ENCODE measurements around the gene STPG4.

The STPG4 gene

DNA sequence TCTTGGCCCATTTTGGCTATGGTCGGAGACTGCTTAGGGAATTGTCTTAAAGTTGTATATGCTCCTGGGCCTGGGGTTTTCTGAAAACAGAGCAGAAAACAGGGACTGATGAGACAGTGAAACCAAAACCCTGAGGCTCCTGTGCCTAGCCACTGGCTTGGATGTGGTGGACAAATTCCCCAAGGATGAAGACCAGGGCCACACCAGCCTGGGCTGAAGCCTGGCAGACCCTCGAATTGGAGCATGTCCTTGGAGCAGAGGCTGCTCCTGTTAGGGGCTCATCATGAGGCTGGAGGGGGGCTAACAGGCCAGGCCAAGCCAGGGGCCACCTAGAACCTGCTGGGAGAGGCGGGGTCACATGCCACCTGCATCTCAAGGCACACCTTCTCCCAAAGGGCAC, 68.1 kb downstream of the STPG4 start:
- Histone ChIP-seq H3K4me1 (ENCODE audit: control insufficient read depth, insufficient read depth, low read length) (no peaks in the 10 kb centered on the region), H3K27me3 (ENCODE audit: control insufficient read depth, insufficient read depth, low read length) (peaks cover 6% of the 10 kb centered on the region; the same call in 1 of the 2 replicates), H3K36me3 (ENCODE audit: control insufficient read depth, insufficient read depth, low read length) (no peaks in the 10 kb centered on the region), H3K27ac (ENCODE audit: low read depth, low read length) (no peak overlapping the region), H3K9ac (ENCODE audit: low read depth, low read length) (no peak overlapping the region), H3K9me3 (ENCODE audit: control insufficient read depth, insufficient read depth, low read length) (no peaks in the 10 kb centered on the region), H3K4me3 (ENCODE audit: low read depth, low read length) (no peak overlapping the region)

- Histone ChIP-seq H3K4me1 (ENCODE audit: control insufficient read depth, insufficient read depth, low read length) (no peaks in the 10 kb centered on the region), H3K27ac (ENCODE audit: low read depth, low read length) (no peak overlapping the region), H3K9me3 (ENCODE audit: control insufficient read depth, insufficient read depth, low read length) (no peaks in the 10 kb centered on the region), H3K4me3 (ENCODE audit: low read depth, low read length) (no peak overlapping the region), H3K9ac (ENCODE audit: low read depth, low read length) (no peak overlapping the region), H3K36me3 (ENCODE audit: control insufficient read depth, insufficient read depth, low read length) (no peaks in the 10 kb centered on the region), H3K27me3 (ENCODE audit: control insufficient read depth, insufficient read depth, low read length) (peaks cover 6% of the 10 kb centered on the region; the same call in 1 of the 2 replicates)
Observed at GRCh38 chr2:47086571-47086970, 68.5 kb downstream of the STPG4 start.

- Histone ChIP-seq H3K4me1 (ENCODE audit: control insufficient read depth, insufficient read depth, low read length) (no peaks in the 10 kb centered on the region), H3K36me3 (ENCODE audit: control insufficient read depth, insufficient read depth, low read length) (no peaks in the 10 kb centered on the region), H3K9me3 (ENCODE audit: control insufficient read depth, insufficient read depth, low read length) (no peaks in the 10 kb centered on the region), H3K27me3 (ENCODE audit: control insufficient read depth, insufficient read depth, low read length) (peaks cover 6% of the 10 kb centered on the region; the same call in 1 of the 2 replicates), H3K4me3 (ENCODE audit: low read depth, low read length) (no peak overlapping the region), H3K27ac (ENCODE audit: low read depth, low read length) (no peak overlapping the region), H3K9ac (ENCODE audit: low read depth, low read length) (no peak overlapping the region)
Observed at GRCh38 chr2:47086054-47086471, 69.0 kb downstream of the STPG4 start.

DNA sequence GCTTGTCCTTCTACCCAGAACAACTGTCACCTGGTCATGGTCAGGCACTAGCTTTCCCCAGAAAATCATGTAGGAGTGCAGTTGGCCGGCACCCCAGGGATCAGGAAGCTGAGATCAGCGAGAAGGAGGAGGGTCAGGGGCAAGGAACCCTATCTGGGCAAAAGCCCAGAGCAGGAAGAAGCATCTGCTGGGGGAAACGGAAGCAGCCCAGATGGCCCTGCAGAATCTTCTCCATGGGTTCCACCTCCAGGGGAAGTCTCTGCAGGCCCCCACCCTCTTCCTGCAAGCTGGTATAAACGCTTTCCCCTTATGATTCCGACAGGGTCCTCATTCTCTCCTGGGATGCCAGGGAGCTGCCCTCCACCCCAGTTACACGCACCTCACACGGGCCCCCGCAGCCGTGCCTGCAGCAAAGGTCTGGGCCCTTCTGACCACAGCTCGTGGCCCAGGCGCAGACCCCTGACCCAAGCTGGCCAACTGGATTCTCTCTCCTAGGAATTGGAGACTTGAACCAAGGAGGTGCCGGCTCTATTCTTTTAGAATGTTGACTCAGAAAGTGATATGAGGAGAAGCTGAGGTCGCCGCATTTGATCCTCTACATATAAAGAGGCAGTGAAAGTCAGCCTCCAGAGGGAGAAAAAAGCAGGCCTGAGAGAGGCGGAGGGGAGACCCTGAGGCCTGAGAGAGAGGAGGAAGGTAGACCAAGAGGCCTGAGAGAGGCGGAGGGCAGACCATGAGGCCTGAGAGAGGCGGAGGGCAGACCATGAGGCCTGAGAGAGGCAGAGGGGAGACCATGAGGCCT, 71.0 kb downstream of the STPG4 start:
- Histone ChIP-seq H3K9ac (ENCODE audit: low read depth, low read length) (no peak overlapping the region), H3K9me3 (ENCODE audit: control insufficient read depth, insufficient read depth, low read length) (no peaks in the 10 kb centered on the region), H3K36me3 (ENCODE audit: control insufficient read depth, insufficient read depth, low read length) (no peaks in the 10 kb centered on the region), H3K27me3 (ENCODE audit: control insufficient read depth, insufficient read depth, low read length) (no peaks in the 10 kb centered on the region), H3K4me1 (ENCODE audit: control insufficient read depth, insufficient read depth, low read length) (peaks cover 6% of the 10 kb centered on the region), H3K27ac (ENCODE audit: low read depth, low read length) (no peak overlapping the region), H3K4me3 (ENCODE audit: low read depth, low read length) (no peak overlapping the region)

DNA sequence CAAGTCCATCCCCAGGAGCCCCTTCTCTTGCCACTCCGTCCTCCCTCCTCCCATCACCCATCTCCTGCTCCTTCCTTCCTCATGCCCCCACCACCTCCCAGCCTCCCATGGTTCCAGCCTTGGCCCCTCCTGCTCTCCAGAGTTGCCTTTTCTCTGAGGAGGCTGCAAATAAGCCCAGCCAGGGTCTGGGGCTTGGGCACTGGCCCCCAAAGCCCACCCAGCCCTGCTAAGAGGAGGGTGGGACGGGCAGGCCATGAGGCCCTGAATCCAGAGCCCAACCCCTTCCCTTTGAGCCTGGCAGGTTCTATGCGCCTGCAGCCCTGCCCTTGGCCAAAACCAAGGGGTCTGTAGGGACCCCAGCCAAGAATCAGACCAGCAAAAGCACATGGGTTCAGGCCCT, 71.6 kb downstream of the STPG4 start:
- Histone ChIP-seq H3K4me3 (ENCODE audit: low read depth, low read length) (no peak overlapping the region), H3K27ac (ENCODE audit: low read depth, low read length) (no peak overlapping the region), H3K4me1 (ENCODE audit: control insufficient read depth, insufficient read depth, low read length) (peaks cover 6% of the 10 kb centered on the region), H3K36me3 (ENCODE audit: control insufficient read depth, insufficient read depth, low read length) (no peaks in the 10 kb centered on the region), H3K27me3 (ENCODE audit: control insufficient read depth, insufficient read depth, low read length) (no peaks in the 10 kb centered on the region), H3K9me3 (ENCODE audit: control insufficient read depth, insufficient read depth, low read length) (no peaks in the 10 kb centered on the region), H3K9ac (ENCODE audit: low read depth, low read length) (no peak overlapping the region)

GRCh38 chr2:47083005-47083404, 72.1 kb downstream of the STPG4 start:
- no peaks in the 10 kb centered on the region for H3K9me3 ChIP-seq (ENCODE audit: control insufficient read depth, insufficient read depth, low read length)
- H3K27ac ChIP-seq (ENCODE audit: low read depth, low read length), result no peak overlapping the region
- no peak overlapping the region for H3K4me3 ChIP-seq (ENCODE audit: low read depth, low read length)
- no peaks in the 10 kb centered on the region for H3K27me3 ChIP-seq (ENCODE audit: control insufficient read depth, insufficient read depth, low read length)
- no peaks in the 10 kb centered on the region for H3K36me3 ChIP-seq (ENCODE audit: control insufficient read depth, insufficient read depth, low read length)
- peaks cover 6% of the 10 kb centered on the region for H3K4me1 ChIP-seq (ENCODE audit: control insufficient read depth, insufficient read depth, low read length)
- no peak overlapping the region for H3K9ac ChIP-seq (ENCODE audit: low read depth, low read length)

- Histone ChIP-seq H3K9me3 (ENCODE audit: control insufficient read depth, insufficient read depth, low read length) (no peaks in the 10 kb centered on the region), H3K4me3 (ENCODE audit: low read depth, low read length) (no peak overlapping the region), H3K27ac (ENCODE audit: low read depth, low read length) (no peak overlapping the region), H3K4me1 (ENCODE audit: control insufficient read depth, insufficient read depth, low read length) (peaks cover 21% of the 10 kb centered on the region), H3K27me3 (ENCODE audit: control insufficient read depth, insufficient read depth, low read length) (no peaks in the 10 kb centered on the region), H3K36me3 (ENCODE audit: control insufficient read depth, insufficient read depth, low read length) (no peaks in the 10 kb centered on the region), H3K9ac (ENCODE audit: low read depth, low read length) (no peak overlapping the region)
Observed at GRCh38 chr2:47080888-47081301, 74.2 kb downstream of the STPG4 start.

GRCh38 chr2:47079515-47080412, 75.3 kb downstream of the STPG4 start:
- Histone ChIP-seq H3K36me3 (ENCODE audit: control insufficient read depth, insufficient read depth, low read length) (no peaks in the 10 kb centered on the region), H3K9me3 (ENCODE audit: control insufficient read depth, insufficient read depth, low read length) (no peaks in the 10 kb centered on the region), H3K27ac (ENCODE audit: low read depth, low read length) (no peak overlapping the region), H3K4me1 (ENCODE audit: control insufficient read depth, insufficient read depth, low read length) (peaks cover 21% of the 10 kb centered on the region), H3K4me3 (ENCODE audit: low read depth, low read length) (no peak overlapping the region), H3K9ac (ENCODE audit: low read depth, low read length) (no peak overlapping the region), H3K27me3 (ENCODE audit: control insufficient read depth, insufficient read depth, low read length) (no peaks in the 10 kb centered on the region)

GRCh38 chr2:47078541-47079482, 76.3 kb downstream of the STPG4 start:
- Histone ChIP-seq H3K27ac (ENCODE audit: low read depth, low read length) (no peak overlapping the region), H3K4me3 (ENCODE audit: low read depth, low read length) (no peak overlapping the region), H3K4me1 (ENCODE audit: control insufficient read depth, insufficient read depth, low read length) (peaks cover 21% of the 10 kb centered on the region), H3K36me3 (ENCODE audit: control insufficient read depth, insufficient read depth, low read length) (no peaks in the 10 kb centered on the region), H3K9ac (ENCODE audit: low read depth, low read length) (no peak overlapping the region), H3K9me3 (ENCODE audit: control insufficient read depth, insufficient read depth, low read length) (no peaks in the 10 kb centered on the region), H3K27me3 (ENCODE audit: control insufficient read depth, insufficient read depth, low read length) (no peaks in the 10 kb centered on the region)

GRCh38 chr2:47077442-47078117, 77.5 kb downstream of the STPG4 start:
- H3K9me3 ChIP-seq (ENCODE audit: control insufficient read depth, insufficient read depth, low read length), result no peaks in the 10 kb centered on the region
- H3K27ac ChIP-seq (ENCODE audit: low read depth, low read length), result peak overlapping the region; percentile 81
- H3K27me3 ChIP-seq (ENCODE audit: control insufficient read depth, insufficient read depth, low read length), result no peaks in the 10 kb centered on the region
- H3K4me1 ChIP-seq (ENCODE audit: control insufficient read depth, insufficient read depth, low read length), result peaks cover 21% of the 10 kb centered on the region
- H3K36me3 ChIP-seq (ENCODE audit: control insufficient read depth, insufficient read depth, low read length), result no peaks in the 10 kb centered on the region
- no peak overlapping the region for H3K4me3 ChIP-seq (ENCODE audit: low read depth, low read length)
- H3K9ac ChIP-seq (ENCODE audit: low read depth, low read length), result no peak overlapping the region

Data from HUES48 (cell line).